HG02970 (cell line): Measurements from ENCODE around the gene PTCD2.

ENCODE experiments used
- ATAC-seq: cut with Tn5 transposase; IDR thresholded peaks from one replicate; pipeline ENCODE4 v1.9.1; 2021; ENCODE audit warnings: mild to moderate bottlenecking, moderate library complexity, moderate number of reproducible peaks; ENCODE audit not compliant: unreplicated experiment, low FRiP score

The PTCD2 gene

GRCh38 chr5:72408603-72409002, 88.4 kb downstream of the PTCD2 start:
- no peak for ATAC-seq

- no peak for ATAC-seq
Measured at GRCh38 chr5:72410688-72411295, 90.6 kb downstream of the PTCD2 start.

GRCh38 chr5:72412283-72413055, 92.3 kb downstream of the PTCD2 start:
- ATAC-seq = no peak

- no peak for ATAC-seq
Measured at GRCh38 chr5:72415616-72416325, 95.6 kb downstream of the PTCD2 start.

GRCh38 chr5:72417333-72418062, 97.3 kb downstream of the PTCD2 start:
- no peak for ATAC-seq
